ENCODE results near the gene CCL23. TPM values are rescaled to one million over a fixed set of nuclear protein-coding genes. Genes with fewer than 3 reads are reported as not detected.

Gene CCL23
- total and polyA plus RNA-seq, 2 experiments from 2014 or later: not detected

- H3K36me3 ChIP-seq: no peaks in the 10 kb centered on the region
- no peak overlapping the region for H3K27ac ChIP-seq
- H3K9me3 ChIP-seq (ENCODE audit: low read depth): no peaks in the 10 kb centered on the region
- H3K4me3 ChIP-seq: no peak overlapping the region
- H3K4me1 ChIP-seq (ENCODE audit: low read depth): no peaks in the 10 kb centered on the region
- TF ChIP-seq CTCF (IDR thresholded peaks at IDR 0.05; ENCODE audit: low read depth, low read length): no peak
- H3K27me3 ChIP-seq: no peaks in the 10 kb centered on the region
- no peak for DNase-seq (ENCODE audit: low read depth in 1 of 2, low spot score in 1 of 2)
Observed at GRCh38 chr17:36036235-36036634, 18.5 kb upstream of the CCL23 start.

- Histone ChIP-seq H3K4me3 (no peak overlapping the region), H3K27me3 (no peaks in the 10 kb centered on the region), H3K27ac (no peak overlapping the region), H3K4me1 (ENCODE audit: low read depth) (no peaks in the 10 kb centered on the region), H3K36me3 (no peaks in the 10 kb centered on the region), H3K9me3 (ENCODE audit: low read depth) (no peaks in the 10 kb centered on the region)
- DNase-seq (ENCODE audit: low read depth in 1 of 2, low spot score in 1 of 2): no peak
- TF ChIP-seq CTCF (IDR thresholded peaks at IDR 0.05; ENCODE audit: low read depth, low read length): no peak
Observed at GRCh38 chr17:36034127-36034526, 16.4 kb upstream of the CCL23 start.

GRCh38 chr17:36030956-36031355 lies 13.2 kb upstream of the CCL23 start:
- TF ChIP-seq CTCF (IDR thresholded peaks at IDR 0.05; ENCODE audit: low read depth, low read length): no peak
- H3K36me3 ChIP-seq: no peaks in the 10 kb centered on the region
- no peaks in the 10 kb centered on the region for H3K9me3 ChIP-seq (ENCODE audit: low read depth)
- no peak for DNase-seq (ENCODE audit: low read depth in 1 of 2, low spot score in 1 of 2)
- no peaks in the 10 kb centered on the region for H3K27me3 ChIP-seq
- no peaks in the 10 kb centered on the region for H3K4me1 ChIP-seq (ENCODE audit: low read depth)
- no peak overlapping the region for H3K27ac ChIP-seq
- no peak overlapping the region for H3K4me3 ChIP-seq

- Histone ChIP-seq H3K4me1 (ENCODE audit: low read depth) (no peaks in the 10 kb centered on the region), H3K27me3 (no peaks in the 10 kb centered on the region), H3K9me3 (ENCODE audit: low read depth) (no peaks in the 10 kb centered on the region), H3K36me3 (no peaks in the 10 kb centered on the region), H3K4me3 (no peak overlapping the region), H3K27ac (no peak overlapping the region)
- TF ChIP-seq CTCF (IDR thresholded peaks at IDR 0.05; ENCODE audit: low read depth, low read length): no peak
- no peak for DNase-seq (ENCODE audit: low read depth in 1 of 2, low spot score in 1 of 2)
Observed at GRCh38 chr17:36027761-36028160, 10.0 kb upstream of the CCL23 start.

GRCh38 chr17:36024106-36024869 lies 6.5 kb upstream of the CCL23 start:
- no peaks in the 10 kb centered on the region for H3K9me3 ChIP-seq (ENCODE audit: low read depth)
- no peak overlapping the region for H3K27ac ChIP-seq
- H3K27me3 ChIP-seq: no peaks in the 10 kb centered on the region
- H3K4me1 ChIP-seq (ENCODE audit: low read depth): no peaks in the 10 kb centered on the region
- no peaks in the 10 kb centered on the region for H3K36me3 ChIP-seq
- DNase-seq (ENCODE audit: low read depth in 1 of 2, low spot score in 1 of 2): no peak
- no peak overlapping the region for H3K4me3 ChIP-seq
- no peak for TF ChIP-seq CTCF (IDR thresholded peaks at IDR 0.05; ENCODE audit: low read depth, low read length)

All from cardiac muscle cell (in vitro differentiated cells and primary cell).